ENCODE data around the gene LRRC51. TPM values are rescaled to one million over a fixed set of nuclear protein-coding genes. Genes with fewer than 3 reads are reported as not detected.

The LRRC51 gene, protein sequence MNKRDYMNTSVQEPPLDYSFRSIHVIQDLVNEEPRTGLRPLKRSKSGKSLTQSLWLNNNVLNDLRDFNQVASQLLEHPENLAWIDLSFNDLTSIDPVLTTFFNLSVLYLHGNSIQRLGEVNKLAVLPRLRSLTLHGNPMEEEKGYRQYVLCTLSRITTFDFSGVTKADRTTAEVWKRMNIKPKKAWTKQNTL
- total RNA-seq (2021; fragmentation: NEBNext Ultra II Directional; extraction: Animal tissue kit (Norgen Biotek cat#: 25700)) (6.8 and 7.9 TPM in 2 replicates), polyA plus RNA-seq (2011; rRNA removed) (6.0 and 7.7 TPM in 2 replicates), polyA minus RNA-seq (2011; rRNA and poly(A)+ RNA removed) (6.8 and 15.9 TPM in 2 replicates)
- 10.9 TPM for polyA plus RNA-seq (2011; cell fraction: cytosol; rRNA removed)
- 5.4 TPM for polyA plus RNA-seq (2011; cell fraction: nucleus; rRNA removed)
- polyA plus RNA-seq (2012, experiment 1 of 2): 6.4 to 10.3 TPM (median 7.4 TPM) in 4 replicates
- 3.5 TPM for polyA plus RNA-seq (2012, experiment 2 of 2)
- 4.0 TPM for polyA plus RNA-seq (2013, experiment 1 of 2)
- 4.6 TPM for polyA plus RNA-seq (2013, experiment 2 of 2)
- 6.4 TPM for polyA minus RNA-seq (2011; cell fraction: cytosol; rRNA and poly(A)+ RNA removed)
- 6.6 TPM for polyA minus RNA-seq (2011; cell fraction: nucleus; rRNA and poly(A)+ RNA removed)
- long read RNA-seq, experiment 1, partial matches to known transcripts: 0 of 1 reads
- long read RNA-seq, experiment 1, other reads (novel, unspliced or antisense): 0 of 1 reads
- long read RNA-seq, experiment 2, partial matches to known transcripts: 0 of 2 reads
- long read RNA-seq, experiment 2, other reads (novel, unspliced or antisense): 0 of 2 reads

DNA sequence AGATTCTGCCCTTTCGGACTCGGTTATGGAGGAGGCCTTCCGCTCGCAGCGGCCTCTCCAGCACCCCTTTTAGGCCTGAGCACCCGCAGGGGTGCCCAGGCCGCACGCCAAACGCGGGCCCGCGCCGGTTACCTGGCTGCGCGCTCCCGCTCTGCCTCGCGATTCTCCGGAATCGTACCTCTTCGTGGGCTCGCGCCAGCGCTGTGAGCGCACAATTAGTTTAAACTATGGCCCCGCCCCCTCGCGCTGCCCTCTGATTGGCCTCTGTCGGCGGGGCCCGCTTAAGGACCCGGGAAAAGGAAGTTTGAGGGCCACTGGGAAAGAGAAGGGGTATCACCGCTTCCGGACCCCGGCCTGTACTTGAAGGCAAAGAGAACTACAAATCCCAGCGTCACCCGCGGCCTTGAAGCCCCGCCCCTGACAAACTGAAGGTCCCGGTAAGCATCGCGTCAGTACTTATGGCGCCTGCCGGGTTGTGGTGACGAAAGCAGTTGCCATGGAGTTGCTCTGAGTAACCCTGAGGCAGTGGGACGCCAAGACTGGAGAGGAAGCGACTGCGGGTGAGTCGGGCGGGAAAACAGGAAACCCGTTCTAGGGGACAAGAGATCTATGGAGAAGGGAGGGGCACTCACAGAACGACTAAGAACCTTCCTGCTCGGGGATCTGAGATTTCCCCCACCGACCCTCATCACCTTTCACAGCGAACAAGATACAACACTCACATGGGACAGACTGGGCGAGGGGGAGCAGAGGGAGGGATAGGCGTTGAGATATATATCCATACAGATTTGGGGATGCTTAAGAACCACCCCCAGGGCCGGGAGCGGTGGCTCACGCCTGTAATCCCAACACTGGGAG is at the start of gene LRRC51, which contains the start of gene NUMA1:
TSS of gene LRRC51 (plus strand) at position 525 of the 858 bp plus-strand sequence. CDS start 8,234 bp downstream, outside the sequence.
TSS of gene NUMA1 (minus strand) at position 217 of the 858 bp plus-strand sequence. CDS start 44,599 bp downstream, outside the sequence.
- ChIA-PET CTCF (ENCODE audit: partially characterized antibody) (interaction anchor here (2.3 to 2.5 kb wide), 3 partner anchors 50 to 56 kb away, joined by 7 to 13 read pairs (median 10); no protein-coding TSS in a partner anchor), POLR2A (ENCODE audit: partially characterized antibody) (interaction anchor here (1.0 to 8.4 kb wide), 6 partner anchors 10 to 55 kb away, joined by 3 to 144 read pairs (median 8); partner anchors contain the start of genes ANAPC15 and LAMTOR1)
- Histone ChIP-seq H4K20me1 (replicated peaks in 1 of 2; ENCODE audit: control insufficient read depth in 1 of 2, insufficient read depth in 2 of 2, low read length in 2 of 2) (peaks cover 2 to 4% of the 10 kb centered on the region in 2 experiments), H2AFZ (ENCODE audit: low read length) (0 out of 2 replicates have a peak within 1 kb of the TSS, but pooled peaks have one; percentile 10), H2BK12ac (ENCODE audit: low read depth, low read length) (peak within 1 kb of the TSS; percentile 96), H3K9ac (replicated peaks in 1 of 4; ENCODE audit: extremely low read depth in 1 of 4, low read depth in 3 of 4, low read length in 3 of 4) (peak within 1 kb of the TSS; percentile 57 to 87 (median 74)), H4K91ac (replicated peaks; ENCODE audit: insufficient read length, low read length) (peak within 1 kb of the TSS; percentile 23), H3K27me3 (replicated peaks in 1 of 4; ENCODE audit: control insufficient read depth in 3 of 4, extremely low read depth in 1 of 4, insufficient read depth in 3 of 4, low read length in 3 of 4) (no peaks in the 10 kb centered on the region), H2BK120ac (replicated peaks; ENCODE audit: low read depth, low read length) (no peak within 1 kb of the TSS), H3K4ac (replicated peaks; ENCODE audit: insufficient read length, low read depth, low read length) (peak within 1 kb of the TSS; percentile 85), H3K4me3 (ENCODE audit: extremely low read depth in 1 of 4, insufficient read depth in 2 of 4, low read depth in 3 of 4, low read length in 4 of 4) (peak within 1 kb of the TSS; percentile 66 to 100 (median 86)), H3K79me1 (ENCODE audit: low read depth, low read length) (no peaks in the 10 kb centered on the region; the same call in 1 of the 2 replicates), H2AK5ac (ENCODE audit: low read depth, low read length) (0 out of 2 replicates have a peak within 1 kb of the TSS, but pooled peaks have one; percentile 19), H3K56ac (replicated peaks; ENCODE audit: insufficient read length, low read depth, low read length) (peak within 1 kb of the TSS; percentile 80), H3K36me3 (ENCODE audit: control insufficient read depth in 2 of 4, insufficient read depth in 4 of 4, low read length in 3 of 4) (no peaks in the 10 kb centered on the region; a peak in 1 of 8 replicates), H3K4me1 (replicated peaks in 1 of 4; ENCODE audit: control insufficient read depth in 3 of 4, insufficient read depth in 4 of 4, low read length in 3 of 4) (no peaks in the 10 kb centered on the region; a peak in 2 of 7 replicates), H3K23me2 (ENCODE audit: low read depth, low read length) (peaks cover 4% of the 10 kb centered on the region; the same call in 1 of the 2 replicates), H2BK5ac (ENCODE audit: low read depth, low read length) (peak within 1 kb of the TSS; percentile 95), H3K79me2 (ENCODE audit: control insufficient read depth in 1 of 2, insufficient read depth in 2 of 2, low read length in 2 of 2) (peaks cover 13 to 44% of the 10 kb centered on the region in 2 experiments; a peak in 3 of 4 replicates), H4K5ac (ENCODE audit: insufficient read length, low read depth, low read length) (peak within 1 kb of the TSS; percentile 49), H2BK15ac (ENCODE audit: low read length) (0 out of 2 replicates have a peak within 1 kb of the TSS, but pooled peaks have one; percentile 88), H2BK20ac (ENCODE audit: low read length) (no peak within 1 kb of the TSS), H3K14ac (ENCODE audit: insufficient read length) (no peak within 1 kb of the TSS), H4K8ac (ENCODE audit: extremely low read depth, insufficient read depth, low read length) (peak within 1 kb of the TSS; percentile 88; the same call in 1 of the 2 replicates), H3K4me2 (ENCODE audit: insufficient read depth in 1 of 2, low read depth in 2 of 2, low read length in 2 of 2) (peak within 1 kb of the TSS; percentile 79 to 86), H3K9me3 (ENCODE audit: insufficient read depth in 2 of 2, low read depth in 1 of 2, low read length in 1 of 2) (no peaks in the 10 kb centered on the region), H3K23ac (ENCODE audit: insufficient read length) (no peak within 1 kb of the TSS), H3K18ac (ENCODE audit: extremely low read depth, low read length) (peak within 1 kb of the TSS; percentile 96), H3K27ac (ENCODE audit: low read depth, low read length) (peak within 1 kb of the TSS; percentile 84)
- FAIRE-seq: peak; percentile 90
- DNase-seq (ENCODE audit: low read depth in 1 of 2, low spot score in 2 of 2): peak; percentile 98 to 100
- 3% methylated on average over 56 of the region's 60 CpGs; no CpG with 5 or more reads in 1 of the 2 experiments for WGBS, 2 experiments (ENCODE audit: extremely low coverage in 1 of 2, insufficient coverage in 1 of 2, insufficient read length in 1 of 2, insufficient replicate concordance in 2 of 2, low coverage in 1 of 2, low lambda C conversion rate in 2 of 2, missing lambda C conversion rate in 1 of 2)
- TF ChIP-seq, protein P1, sequence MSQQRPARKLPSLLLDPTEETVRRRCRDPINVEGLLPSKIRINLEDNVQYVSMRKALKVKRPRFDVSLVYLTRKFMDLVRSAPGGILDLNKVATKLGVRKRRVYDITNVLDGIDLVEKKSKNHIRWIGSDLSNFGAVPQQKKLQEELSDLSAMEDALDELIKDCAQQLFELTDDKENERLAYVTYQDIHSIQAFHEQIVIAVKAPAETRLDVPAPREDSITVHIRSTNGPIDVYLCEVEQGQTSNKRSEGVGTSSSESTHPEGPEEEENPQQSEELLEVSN (IDR thresholded peaks at IDR 0.05): 0 out of 2 replicates have a peak, but pooled peaks have one; percentile 54
- TF ChIP-seq CHD2 (IDR thresholded peaks at IDR 0.05; ENCODE audit: low read length) (no peak; the same call in 1 of the 2 replicates), EP300 (IDR thresholded peaks at IDR 0.05; ENCODE audit: borderline replicate concordance in 1 of 2, low read depth in 2 of 2, low read length in 2 of 2) (no peak; a peak in 1 of 3 replicates)
- TF ChIP-seq, protein P2, sequence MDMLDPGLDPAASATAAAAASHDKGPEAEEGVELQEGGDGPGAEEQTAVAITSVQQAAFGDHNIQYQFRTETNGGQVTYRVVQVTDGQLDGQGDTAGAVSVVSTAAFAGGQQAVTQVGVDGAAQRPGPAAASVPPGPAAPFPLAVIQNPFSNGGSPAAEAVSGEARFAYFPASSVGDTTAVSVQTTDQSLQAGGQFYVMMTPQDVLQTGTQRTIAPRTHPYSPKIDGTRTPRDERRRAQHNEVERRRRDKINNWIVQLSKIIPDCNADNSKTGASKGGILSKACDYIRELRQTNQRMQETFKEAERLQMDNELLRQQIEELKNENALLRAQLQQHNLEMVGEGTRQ (IDR thresholded peaks at IDR 0.05; ENCODE audit: low read length): no peak
